T-helper 2 cell treated with Interferon-gamma antibody and Interleukin-4, amounts not matched to agents 5 μg/mL and 100 μg/mL, for 36 hours (primary cell): ENCODE measurements around the gene SHC3.
A peak's percentile ranks its signal among the peaks of the same experiment; 100 is the strongest.

Source experiments
- DNase-seq: peaks from one replicate; pipeline ENCODE4 v3.0.0; 2021; ENCODE audit warnings: low spot score
- H3K27ac Mint-ChIP-seq: one replicate; pipeline ENCODE4 v1.8.0; 2021; ENCODE audit warnings: mild to moderate bottlenecking, mixed read lengths
- H3K27me3 Mint-ChIP-seq: one replicate; pipeline ENCODE4 v1.8.0; 2021; ENCODE audit warnings: low read depth, mixed read lengths
- H3K36me3 Mint-ChIP-seq: one replicate; pipeline ENCODE4 v1.8.0; 2021; ENCODE audit warnings: low read depth, mixed read lengths
- H3K4me1 Mint-ChIP-seq: one replicate; pipeline ENCODE4 v1.8.0; 2021; ENCODE audit warnings: low read depth, mixed read lengths
- H3K4me3 Mint-ChIP-seq: one replicate; pipeline ENCODE4 v1.8.0; 2022; ENCODE audit warnings: mild to moderate bottlenecking, moderate library complexity, mixed read lengths
- H3K9me3 Mint-ChIP-seq: one replicate; pipeline ENCODE4 v1.8.0; 2021; ENCODE audit warnings: mixed read lengths

SHC3 gene

GRCh38 chr9:89204801-89205200 is 26.2 kb upstream of the SHC3 start:
- DNase-seq = no peak
- H3K4me3 Mint-ChIP-seq = no peak overlapping the region
- H3K27ac Mint-ChIP-seq = no peak overlapping the region
- H3K9me3 Mint-ChIP-seq = peaks cover 11% of the 10 kb centered on the region
- no peaks in the 10 kb centered on the region for H3K4me1 Mint-ChIP-seq
- H3K36me3 Mint-ChIP-seq = no peaks in the 10 kb centered on the region
- peaks cover 3% of the 10 kb centered on the region for H3K27me3 Mint-ChIP-seq

DNA sequence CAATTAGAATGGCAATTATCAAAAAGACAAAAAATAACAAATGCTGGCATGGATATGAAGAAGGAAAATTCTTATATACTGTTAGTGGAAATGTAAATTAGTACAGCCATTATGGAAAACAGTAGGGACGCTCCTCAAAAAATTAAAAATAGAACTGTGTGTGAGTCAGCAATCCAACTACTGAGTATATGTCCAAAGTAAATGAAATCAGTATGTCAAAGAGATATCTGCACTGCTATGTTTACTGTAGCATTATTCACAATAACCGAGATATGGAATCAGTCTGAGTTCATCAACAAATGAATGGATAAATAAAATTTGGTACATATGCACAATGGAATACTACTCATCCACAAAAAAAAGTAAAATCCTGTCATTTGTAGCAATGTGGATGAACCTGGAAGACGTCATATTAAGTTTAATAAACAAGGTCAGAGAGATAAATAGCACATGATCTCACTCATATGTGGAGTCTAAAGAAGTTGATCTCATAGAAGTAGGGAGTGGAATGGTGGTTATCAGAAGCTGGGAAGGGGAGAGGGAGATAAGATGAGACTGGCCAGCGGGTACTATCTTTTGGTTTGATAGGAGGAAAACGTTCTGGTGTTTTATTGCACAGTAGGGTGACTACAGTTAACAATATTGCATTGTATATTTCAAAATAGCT is 16.6 kb upstream of the SHC3 start:
- Mint-ChIP-seq H3K9me3 (no peaks in the 10 kb centered on the region), H3K27ac (no peak overlapping the region), H3K4me1 (no peaks in the 10 kb centered on the region), H3K36me3 (no peaks in the 10 kb centered on the region), H3K4me3 (no peak overlapping the region), H3K27me3 (peaks cover 18% of the 10 kb centered on the region)
- no peak for DNase-seq

- Mint-ChIP-seq H3K4me3 (no peak overlapping the region), H3K27ac (no peak overlapping the region), H3K9me3 (no peaks in the 10 kb centered on the region), H3K27me3 (peaks cover 21% of the 10 kb centered on the region), H3K4me1 (no peaks in the 10 kb centered on the region), H3K36me3 (no peaks in the 10 kb centered on the region)
- DNase-seq = no peak
Measured at GRCh38 chr9:89194421-89195130, 16.0 kb upstream of the SHC3 start.

GRCh38 chr9:89191004-89191403 is 12.4 kb upstream of the SHC3 start:
- no peak for DNase-seq
- no peak overlapping the region for H3K27ac Mint-ChIP-seq
- H3K27me3 Mint-ChIP-seq = peaks cover 21% of the 10 kb centered on the region
- no peak overlapping the region for H3K4me3 Mint-ChIP-seq
- no peaks in the 10 kb centered on the region for H3K36me3 Mint-ChIP-seq
- no peaks in the 10 kb centered on the region for H3K4me1 Mint-ChIP-seq
- H3K9me3 Mint-ChIP-seq = no peaks in the 10 kb centered on the region

DNA sequence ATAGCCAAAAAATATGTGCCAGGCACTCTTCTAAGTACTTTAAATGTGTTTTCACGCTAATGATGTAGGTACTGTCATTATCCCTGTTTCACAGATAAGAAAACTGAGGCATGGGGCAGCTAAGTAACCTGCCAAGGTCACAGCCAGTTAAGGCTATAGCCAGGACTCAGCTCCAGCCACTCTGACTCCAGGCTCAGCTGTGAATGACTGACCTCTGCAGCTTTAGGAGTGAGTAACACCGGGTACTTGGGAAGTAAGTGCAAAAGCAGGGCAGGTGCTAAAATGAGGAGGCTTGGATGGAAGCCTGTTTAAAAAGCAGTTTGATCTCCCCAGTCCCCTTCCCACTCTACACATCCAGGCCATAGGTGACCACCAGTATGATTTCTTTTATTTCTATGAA is 10.6 kb upstream of the SHC3 start:
- Mint-ChIP-seq H3K9me3 (no peaks in the 10 kb centered on the region), H3K27ac (no peak overlapping the region), H3K27me3 (peaks cover 21% of the 10 kb centered on the region), H3K4me3 (no peak overlapping the region), H3K4me1 (no peaks in the 10 kb centered on the region), H3K36me3 (no peaks in the 10 kb centered on the region)
- no peak for DNase-seq

DNA sequence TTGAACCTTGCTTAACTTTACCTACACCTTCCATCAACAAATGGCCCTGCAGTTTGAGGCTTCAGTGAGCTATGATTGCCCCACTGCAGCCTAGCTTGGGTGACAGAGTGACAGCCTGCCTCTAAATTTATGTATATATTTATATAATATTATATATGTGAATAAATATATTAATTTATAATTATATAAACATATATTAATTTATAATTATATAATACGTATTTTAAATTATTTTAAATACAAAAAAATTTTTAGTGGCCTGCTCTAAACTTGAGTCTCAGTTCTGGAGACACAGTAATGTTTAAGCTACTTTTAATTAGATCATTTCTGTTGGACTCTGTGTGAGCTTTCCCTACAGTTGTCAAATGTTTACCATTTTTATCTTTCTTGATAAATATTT is 9.3 kb upstream of the SHC3 start:
- no peaks in the 10 kb centered on the region for H3K9me3 Mint-ChIP-seq
- no peaks in the 10 kb centered on the region for H3K4me1 Mint-ChIP-seq
- no peak for DNase-seq
- no peaks in the 10 kb centered on the region for H3K36me3 Mint-ChIP-seq
- no peak overlapping the region for H3K27ac Mint-ChIP-seq
- H3K4me3 Mint-ChIP-seq = no peak overlapping the region
- H3K27me3 Mint-ChIP-seq = peaks cover 15% of the 10 kb centered on the region

- Mint-ChIP-seq H3K9me3 (no peaks in the 10 kb centered on the region), H3K27ac (no peak overlapping the region), H3K4me1 (no peaks in the 10 kb centered on the region), H3K27me3 (peaks cover 16% of the 10 kb centered on the region), H3K36me3 (no peaks in the 10 kb centered on the region), H3K4me3 (no peak overlapping the region)
- no peak for DNase-seq
Measured at GRCh38 chr9:89187541-89187940, 8.9 kb upstream of the SHC3 start.

DNA sequence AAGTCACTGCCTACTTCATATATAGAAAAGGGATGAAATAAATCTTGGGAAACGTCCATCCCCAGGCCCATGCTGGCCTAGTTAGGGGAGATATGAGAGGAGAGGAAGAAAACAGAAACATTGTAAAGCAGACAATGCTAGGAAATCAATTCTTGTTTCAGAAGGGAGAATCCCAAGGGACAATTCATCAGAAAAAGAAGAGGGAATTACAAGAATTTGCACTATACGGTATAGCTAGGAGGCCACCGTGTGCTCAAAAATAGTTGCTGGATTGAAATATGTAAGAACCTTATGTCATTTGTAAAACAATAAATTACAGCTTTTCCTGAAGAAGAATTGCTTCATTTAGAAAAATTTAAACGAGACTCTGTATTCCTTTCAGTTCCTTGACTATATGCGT is 8.3 kb upstream of the SHC3 start:
- no peaks in the 10 kb centered on the region for H3K9me3 Mint-ChIP-seq
- no peak overlapping the region for H3K27ac Mint-ChIP-seq
- no peaks in the 10 kb centered on the region for H3K36me3 Mint-ChIP-seq
- H3K4me3 Mint-ChIP-seq = no peak overlapping the region
- no peak for DNase-seq
- no peaks in the 10 kb centered on the region for H3K4me1 Mint-ChIP-seq
- peaks cover 16% of the 10 kb centered on the region for H3K27me3 Mint-ChIP-seq

- H3K27me3 Mint-ChIP-seq = peaks cover 19% of the 10 kb centered on the region
Measured at GRCh38 chr9:89185980-89186379, 7.4 kb upstream of the SHC3 start.

DNA sequence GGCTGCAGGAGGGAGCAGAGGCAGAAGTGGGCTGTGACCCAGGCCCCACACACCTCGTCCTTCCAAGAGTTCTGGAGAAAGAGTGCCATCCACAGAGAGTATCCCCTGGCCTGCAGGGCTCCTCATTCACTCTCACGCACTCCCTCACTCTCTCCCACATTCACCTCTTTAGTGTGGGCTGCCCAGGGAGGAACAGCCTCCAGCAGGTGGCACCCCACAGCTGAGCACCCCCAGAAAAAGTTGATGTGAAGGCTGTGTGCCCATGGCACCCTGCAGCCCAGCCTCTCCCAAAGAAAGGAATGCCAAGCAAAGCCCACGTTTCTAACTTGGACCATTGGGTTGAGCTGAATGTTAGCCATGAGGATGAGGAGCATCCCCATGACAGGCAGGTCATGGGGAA is 4.5 kb upstream of the SHC3 start:
- DNase-seq = no peak
- Mint-ChIP-seq H3K27me3 (peaks cover 38% of the 10 kb centered on the region), H3K4me1 (peaks cover 11% of the 10 kb centered on the region), H3K9me3 (no peaks in the 10 kb centered on the region), H3K4me3 (no peak overlapping the region), H3K36me3 (peaks cover 2% of the 10 kb centered on the region), H3K27ac (no peak overlapping the region)

More at GRCh38 chr9:89185980-89186379, 7.4 kb upstream of the SHC3 start:
- Mint-ChIP-seq H3K4me1 (no peaks in the 10 kb centered on the region), H3K27ac (no peak overlapping the region), H3K36me3 (no peaks in the 10 kb centered on the region), H3K9me3 (no peaks in the 10 kb centered on the region), H3K4me3 (no peak overlapping the region)
- DNase-seq = no peak

DNA sequence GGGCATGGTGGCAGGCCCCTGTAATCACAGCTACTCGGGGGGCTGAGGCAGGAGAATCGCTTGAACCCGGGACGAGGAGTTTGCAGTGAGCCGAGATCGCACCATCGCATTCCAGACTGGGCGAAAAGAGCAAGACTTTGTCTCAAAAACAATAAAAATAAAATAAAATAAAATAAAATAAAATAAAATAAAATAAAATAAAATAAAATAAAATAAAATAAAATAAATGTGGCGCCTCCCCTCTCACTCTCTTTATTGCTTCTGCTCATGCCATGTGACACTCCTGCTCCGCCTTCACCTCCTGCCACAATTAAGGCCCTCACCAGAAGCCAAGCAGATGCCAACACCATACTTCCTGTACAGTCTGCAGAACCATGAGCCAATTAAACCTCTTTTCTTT is 3.8 kb upstream of the SHC3 start:
- H3K9me3 Mint-ChIP-seq = no peaks in the 10 kb centered on the region
- peaks cover 11% of the 10 kb centered on the region for H3K4me1 Mint-ChIP-seq
- no peak overlapping the region for H3K4me3 Mint-ChIP-seq
- peaks cover 40% of the 10 kb centered on the region for H3K27me3 Mint-ChIP-seq
- no peak overlapping the region for H3K27ac Mint-ChIP-seq
- DNase-seq = no peak
- peaks cover 2% of the 10 kb centered on the region for H3K36me3 Mint-ChIP-seq

- Mint-ChIP-seq H3K36me3 (peaks cover 2% of the 10 kb centered on the region), H3K27me3 (peaks cover 62% of the 10 kb centered on the region), H3K9me3 (no peaks in the 10 kb centered on the region), H3K4me1 (peaks cover 11% of the 10 kb centered on the region), H3K4me3 (peak overlapping the region; percentile 37), H3K27ac (peak overlapping the region; percentile 4)
- peak; percentile 21 for DNase-seq
Measured at GRCh38 chr9:89179895-89180734, 1.5 kb upstream of the SHC3 start.

GRCh38 chr9:89179540-89179894 is 899 bp upstream of the SHC3 start:
- H3K36me3 Mint-ChIP-seq = peaks cover 2% of the 10 kb centered on the region
- DNase-seq = no peak
- no peaks in the 10 kb centered on the region for H3K9me3 Mint-ChIP-seq
- no peak overlapping the region for H3K27ac Mint-ChIP-seq
- peaks cover 68% of the 10 kb centered on the region for H3K27me3 Mint-ChIP-seq
- H3K4me3 Mint-ChIP-seq = peak overlapping the region; percentile 37
- H3K4me1 Mint-ChIP-seq = peaks cover 11% of the 10 kb centered on the region

GRCh38 chr9:89178830-89179539 is 367 bp upstream of the SHC3 start:
- Mint-ChIP-seq H3K9me3 (no peaks in the 10 kb centered on the region), H3K4me1 (peaks cover 11% of the 10 kb centered on the region), H3K4me3 (no peak overlapping the region), H3K27ac (peak overlapping the region; percentile 53), H3K36me3 (peaks cover 2% of the 10 kb centered on the region), H3K27me3 (peaks cover 69% of the 10 kb centered on the region)
- DNase-seq = no peak
